Esophagus squamous epithelium (tissue), 5 donors: ENCODE results near the gene PLXND1. TPM values are rescaled to one million over a fixed set of nuclear protein-coding genes. Genes with fewer than 3 reads are reported as not detected.

Source experiments
- DNase-seq: peaks from one replicate; lab custom pipeline; 2025; lab: John Stamatoyannopoulos, UW
- H3K27ac ChIP-seq, 4 donors: fragments of 200-600 bp; sonication (generic); one replicate each; pipeline ENCODE4 v1.5.1; 2016 to 2019; ENCODE audit warnings: mild to moderate bottlenecking in 1 of 4
- H3K27me3 ChIP-seq, 4 donors: fragments of 200-600 bp; sonication (generic); 1 replicate in 3 of 4; 2 replicates in 1 of 4; pipeline versions ENCODE4 v1.5.1 to v1.6.0; 2017 to 2021; ENCODE audit warnings: antibody characterized with exemption in 1 of 4
- H3K36me3 ChIP-seq, 3 donors: fragments of 200-600 bp; sonication (generic); one replicate each; pipeline ENCODE4 v1.5.1; 2016 to 2019
- H3K4me1 ChIP-seq, 3 donors: fragments of 200-600 bp; sonication (generic); one replicate each; pipeline ENCODE4 v1.5.1; 2017 to 2019
- H3K4me3 ChIP-seq, 4 donors: fragments of 200-600 bp; sonication (generic); 1 replicate in 3 of 4; 2 replicates in 1 of 4; pipeline ENCODE4 v1.5.1; 2016 to 2019; ENCODE audit warnings: mild to moderate bottlenecking in 2 of 4, moderate library complexity in 1 of 4
- H3K9me3 ChIP-seq, 3 donors: fragments of 200-600 bp; sonication (generic); one replicate each; pipeline ENCODE4 v1.5.1; 2016 to 2019
- CTCF ChIP-seq, 6 experiments: fragments of 450-650 bp in 4 of 6; fragments of 200-600 bp in 2 of 6; sonication (generic) in 2 of 6; IDR thresholded peaks; one replicate each; pipeline ENCODE4 v1.5.1; 2016 to 2019; ENCODE audit warnings: antibody characterized with exemption in 6 of 6, mild to moderate bottlenecking in 4 of 6, moderate library complexity in 4 of 6
- POLR2A ChIP-seq, 4 donors: fragments of 450-650 bp; IDR thresholded peaks; one replicate each; pipeline ENCODE4 v1.6.1; 2017; ENCODE audit warnings: antibody characterized with exemption in 4 of 4, mild to moderate bottlenecking in 4 of 4, moderate library complexity in 3 of 4
- WGBS, 2 donors: methylation state at CpG; one replicate each; pipeline ENCODE4 v1.1.5; 2018; 5-methylcytosine and 5-hydroxymethylcytosine counted together
- intact Hi-C: fragments of 100-400 bp; cut with DNase I; formaldehyde crosslinking; loops from one replicate; pipeline ENCODE4 v1.15.0; 2022
- total RNA-seq, 4 donors: library from RNA; depleted of rRNA; stranded (reverse); fragments of >200 nt; gene quantifications; one replicate each; pipeline ENCODE4 v1.1.0, GENCODE V29; 2016
- donor health status: DM: yes; HTN: yes; CAD: no.

PLXND1 gene
- total RNA-seq, 4 donors from 2014 or later, result 4.5 to 66.0 (median 24.4) TPM

- H3K9me3 ChIP-seq, result no peaks in the 10 kb centered on the region
- H3K36me3 ChIP-seq, result peaks cover 0 to 90% (median 0%) of the 10 kb centered on the region in 3 donors
- 86 to 93% methylated on average over 5 to 6 of the region's 6 CpGs for WGBS, 2 donors
- H3K4me3 ChIP-seq, result no peak overlapping the region
- no peak overlapping the region for H3K27ac ChIP-seq
- no peaks in the 10 kb centered on the region for H3K27me3 ChIP-seq
- TF ChIP-seq CTCF (IDR thresholded peaks at IDR 0.05), result no peak
- TF ChIP-seq POLR2A (IDR thresholded peaks at IDR 0.05), result no peak
- intact Hi-C loops, result no loop called here
- H3K4me1 ChIP-seq, result no peaks in the 10 kb centered on the region
- DNase-seq, result no peak
These were observed 91.9 kb downstream of the PLXND1 start for GRCh38 chr3:129514563-129514962.

- H3K27me3 ChIP-seq, result no peaks in the 10 kb centered on the region
- intact Hi-C loops, result no loop called here
- H3K4me1 ChIP-seq, result no peaks in the 10 kb centered on the region
- no peaks in the 10 kb centered on the region for H3K9me3 ChIP-seq
- no peak overlapping the region for H3K4me3 ChIP-seq
- H3K36me3 ChIP-seq, result peaks cover 0 to 90% (median 0%) of the 10 kb centered on the region in 3 donors
- DNase-seq, result no peak
- 89 to 90% methylated on average over 7 to 8 of the region's 10 CpGs for WGBS, 2 donors
- H3K27ac ChIP-seq, result no peak overlapping the region
- TF ChIP-seq POLR2A (IDR thresholded peaks at IDR 0.05) (no peak), CTCF (IDR thresholded peaks at IDR 0.05) (no peak)
These were observed 92.4 kb downstream of the PLXND1 start for GRCh38 chr3:129514110-129514509.

GRCh38 chr3:129513705-129514104 lies 92.8 kb downstream of the PLXND1 start:
- no peaks in the 10 kb centered on the region for H3K4me1 ChIP-seq
- DNase-seq, result no peak
- no peaks in the 10 kb centered on the region for H3K9me3 ChIP-seq
- peaks cover 0 to 90% (median 0%) of the 10 kb centered on the region in 3 donors for H3K36me3 ChIP-seq
- TF ChIP-seq POLR2A (IDR thresholded peaks at IDR 0.05) (no peak), CTCF (IDR thresholded peaks at IDR 0.05) (no peak)
- 84 to 93% methylated on average over 8 of the region's 8 CpGs for WGBS, 2 donors
- H3K27ac ChIP-seq, result no peak overlapping the region
- intact Hi-C loops, result no loop called here
- H3K4me3 ChIP-seq, result no peak overlapping the region
- no peaks in the 10 kb centered on the region for H3K27me3 ChIP-seq

- Histone ChIP-seq H3K4me1 (no peaks in the 10 kb centered on the region), H3K4me3 (no peak overlapping the region), H3K36me3 (peaks cover 0 to 93% (median under 1%) of the 10 kb centered on the region in 3 donors), H3K27ac (no peak overlapping the region), H3K9me3 (no peaks in the 10 kb centered on the region), H3K27me3 (no peaks in the 10 kb centered on the region)
- intact Hi-C loops, result no loop called here
- no peak for DNase-seq
- TF ChIP-seq POLR2A (IDR thresholded peaks at IDR 0.05), result no peak
- no peak for TF ChIP-seq CTCF (IDR thresholded peaks at IDR 0.05)
These were observed 93.9 kb downstream of the PLXND1 start for GRCh38 chr3:129512595-129512994.

GRCh38 chr3:129507181-129507831 lies 99.2 kb downstream of the PLXND1 start:
- Histone ChIP-seq H3K4me3 (no peak overlapping the region), H3K27me3 (no peaks in the 10 kb centered on the region), H3K27ac (no peak overlapping the region), H3K4me1 (peaks cover 0 to 7% (median 0%) of the 10 kb centered on the region in 3 donors), H3K9me3 (no peaks in the 10 kb centered on the region), H3K36me3 (peaks cover 5 to 96% (median 8%) of the 10 kb centered on the region in 3 donors)
- 44 to 85% methylated on average over 3 to 8 of the region's 9 CpGs for WGBS, 2 donors
- no peak for TF ChIP-seq POLR2A (IDR thresholded peaks at IDR 0.05)
- no peak for TF ChIP-seq CTCF (IDR thresholded peaks at IDR 0.05)
- intact Hi-C loops, result no loop called here
- DNase-seq, result no peak
